GM12878 (cell line): ENCODE results near the gene ZBTB7B. TPM values are rescaled to one million over a fixed set of nuclear protein-coding genes. Genes with fewer than 3 reads are reported as not detected.

Experiments used
- ATAC-seq: fragments of 200-7000 bp; cut with Tn5 transposase; 3 replicates; pipeline ENCODE4 v1.9.1; 2020; ENCODE audit warnings: mild to moderate bottlenecking, moderate library complexity
- BruUV-seq: library from RNA; stranded (reverse); fragments of 400-500 nt; replicated peaks from 2 replicates; lab custom pipeline; 2021; lab: Mats Ljungman, UMichigan
- CTCF ChIA-PET: fragments of 300-600 bp; sonication (Branson Sonifier 250); formaldehyde crosslinking; extraction: SDS; loops from one replicate; lab custom pipeline; 2021; ENCODE audit warnings: inconsistent platforms; lab: Yijun Ruan, JAX
- POLR2A ChIA-PET: fragments of 350-600 bp; formaldehyde crosslinking; extraction: SDS; loops from one replicate; lab custom pipeline; 2021; ENCODE audit warnings: inconsistent platforms; lab: Charles Lee
- RAD21 ChIA-PET: fragments of 300-600 bp; sonication (Branson Sonifier 250); formaldehyde crosslinking; loops from one replicate; lab custom pipeline; 2023; ENCODE audit warnings: antibody characterized with exemption; ENCODE audit not compliant: unreplicated experiment; lab: Charles Lee
- SMC1A ChIA-PET: fragments of 300-600 bp; sonication (Branson Sonifier 250); formaldehyde crosslinking; loops from one replicate; lab custom pipeline; 2023; ENCODE audit not compliant: unreplicated experiment, uncharacterized antibody; lab: Charles Lee
- DNase-seq: peaks from one replicate; pipeline ENCODE4 v3.0.0-alpha.2; 2011; ENCODE audit warnings: low read depth, low spot score
- FAIRE-seq: peaks from 3 replicates; lab custom pipeline; 2011; peaks lifted over from hg19 to GRCh38; lab: Jason Lieb, UNC
- H2AFZ ChIP-seq: 2 replicates; pipeline ENCODE4 v1.6.0; 2011; ENCODE audit warnings: low read depth, low read length, control low read depth; ENCODE audit not compliant: control insufficient read depth
- H3K27ac ChIP-seq: 2 replicates; pipeline ENCODE4 v1.5.1; 2011; ENCODE audit warnings: control low read depth; ENCODE audit not compliant: control insufficient read depth, insufficient read depth
- H3K27me3 ChIP-seq, 2 experiments: replicated peaks in 1 of 2; 2 replicates each; pipeline versions ENCODE4 v1.6.0 to v1.6.1; 2011; ENCODE audit warnings: low read length in 1 of 2; ENCODE audit not compliant: control insufficient read depth in 2 of 2, insufficient read depth in 2 of 2
- H3K36me3 ChIP-seq, 2 experiments: 2 replicates each; pipeline ENCODE4 v1.5.1; 2011; ENCODE audit warnings: low read length in 1 of 2; ENCODE audit not compliant: control insufficient read depth in 2 of 2, insufficient read depth in 2 of 2
- H3K4me1 ChIP-seq: 2 replicates; pipeline ENCODE4 v1.6.1; 2011; ENCODE audit warnings: mild to moderate bottlenecking, low read length, moderate library complexity, mixed read lengths; ENCODE audit not compliant: control insufficient read depth, insufficient read depth
- H3K4me2 ChIP-seq: 2 replicates; pipeline ENCODE4 v1.6.0; 2011; ENCODE audit warnings: control low read depth; ENCODE audit not compliant: control insufficient read depth, insufficient read depth
- H3K4me3 ChIP-seq: fragments of 200-600 bp; sonication (generic); 2 replicates; pipeline ENCODE4 v1.5.1; 2016
- H3K79me2 ChIP-seq: 2 replicates; pipeline ENCODE4 v1.6.0; 2011; ENCODE audit warnings: low read length; ENCODE audit not compliant: control insufficient read depth, insufficient read depth
- H3K9ac ChIP-seq: 2 replicates; pipeline ENCODE4 v1.8.0; 2011; ENCODE audit warnings: low read length, control low read depth, mixed read lengths; ENCODE audit not compliant: control insufficient read depth, insufficient read depth
- H3K9me3 ChIP-seq: replicated peaks from 3 replicates; pipeline ENCODE4 v1.5.1; 2011; ENCODE audit warnings: mild to moderate bottlenecking, low read length; ENCODE audit not compliant: control insufficient read depth, insufficient read depth
- H4K20me1 ChIP-seq: 2 replicates; pipeline ENCODE4 v1.6.0; 2011; ENCODE audit not compliant: control insufficient read depth, insufficient read depth
- BACH1 ChIP-seq: fragments of 450-650 bp; IDR thresholded peaks from 2 replicates; pipeline ENCODE4 v1.6.1; 2017; ENCODE audit warnings: mild to moderate bottlenecking, borderline replicate concordance
- BCL11A ChIP-seq: IDR thresholded peaks from 2 replicates; pipeline ENCODE4 v1.6.1; 2011; ENCODE audit warnings: low read depth, low read length
- CBX3 ChIP-seq: fragments of 200-600 bp; sonication (generic); IDR thresholded peaks from 2 replicates; pipeline ENCODE4 v1.6.1; 2016; ENCODE audit warnings: low read depth, borderline replicate concordance
- CHD1 ChIP-seq: IDR thresholded peaks from 2 replicates; pipeline ENCODE4 v1.6.1; 2012; ENCODE audit warnings: low read depth, low read length, improper control_type of control experiment
- CREM ChIP-seq: IDR thresholded peaks from 2 replicates; pipeline ENCODE4 v1.6.1; 2014; ENCODE audit warnings: antibody characterized with exemption, low read depth
- GATAD2B ChIP-seq: fragments of 450-650 bp; conservative IDR thresholded peaks from 2 replicates; pipeline ENCODE4 v1.6.1; 2017; ENCODE audit warnings: low read depth, mild to moderate bottlenecking, moderate library complexity
- HDGF ChIP-seq: fragments of 450-650 bp; IDR thresholded peaks from 2 replicates; pipeline ENCODE4 v1.6.1; 2016; ENCODE audit warnings: antibody characterized with exemption
- MYB ChIP-seq: fragments of 150-350 bp; IDR thresholded peaks from 2 replicates; pipeline ENCODE4 v1.6.1; 2014; ENCODE audit warnings: mild to moderate bottlenecking, low read depth, low read length, borderline replicate concordance
- NBN ChIP-seq: fragments of 450-650 bp; IDR thresholded peaks from 2 replicates; pipeline ENCODE4 v1.6.1; 2016
- NFYB ChIP-seq: IDR thresholded peaks from 2 replicates; pipeline ENCODE4 v1.6.1; 2011; ENCODE audit warnings: low read depth, mild to moderate bottlenecking, low read length, improper control_type of control experiment, moderate library complexity; ENCODE audit not compliant: insufficient read depth
- RAD21 ChIP-seq: IDR thresholded peaks from 2 replicates; pipeline ENCODE4 v1.6.1; 2011; ENCODE audit warnings: mild to moderate bottlenecking, low read depth, low read length, moderate library complexity; ENCODE audit not compliant: insufficient read depth
- RAD51 ChIP-seq: fragments of 450-650 bp; IDR thresholded peaks from 2 replicates; pipeline ENCODE4 v1.6.1; 2016; ENCODE audit warnings: moderate library complexity, mild to moderate bottlenecking, inconsistent platforms
- RELA ChIP-seq: fragments of 450-650 bp; IDR thresholded peaks from 2 replicates; pipeline ENCODE4 v1.8.0; 2014; ENCODE audit warnings: borderline replicate concordance; ENCODE audit not compliant: partially characterized antibody
- SIN3A ChIP-seq: IDR thresholded peaks from 2 replicates; pipeline ENCODE4 v1.6.1; 2012; ENCODE audit warnings: low read depth, low read length, improper control_type of control experiment
- SP1 ChIP-seq: IDR thresholded peaks from one replicate; pipeline ENCODE4 v1.6.1; 2011; ENCODE audit warnings: low read depth, low read length
- TARDBP ChIP-seq: IDR thresholded peaks from 2 replicates; pipeline ENCODE4 v1.6.1; 2016; ENCODE audit warnings: borderline replicate concordance
- TCF7 ChIP-seq: IDR thresholded peaks from 2 replicates; pipeline ENCODE4 v1.6.1; 2014; ENCODE audit warnings: antibody characterized with exemption, borderline replicate concordance
- WRNIP1 ChIP-seq: IDR thresholded peaks from 2 replicates; pipeline ENCODE4 v1.6.1; 2011; ENCODE audit warnings: low read depth, low read length, improper control_type of control experiment, borderline replicate concordance
- ZSCAN29 ChIP-seq: fragments of 450-650 bp; IDR thresholded peaks from 2 replicates; pipeline ENCODE4 v1.6.1; 2017; ENCODE audit warnings: mild to moderate bottlenecking, moderate library complexity
- WGBS: methylation state at CpG from one replicate; pipeline ENCODE4 v1.1.6; 2016; ENCODE audit warnings: low lambda C conversion rate; ENCODE audit not compliant: insufficient replicate concordance, insufficient coverage; ENCODE audit errors: missing lambda C conversion rate; 5-methylcytosine and 5-hydroxymethylcytosine counted together
- in situ Hi-C: fragments of 300-500 bp; cut with MboI; formaldehyde crosslinking; loops from 9 replicates; pipeline ENCODE4 v1.14.3; 2018; ENCODE audit warnings: mixed read lengths
- intact Hi-C: fragments of 100-400 bp; cut with micrococcal nuclease; formaldehyde crosslinking; loops from one replicate; pipeline ENCODE4 v1.14.2; 2022; ENCODE audit not compliant: unreplicated experiment
- polyA plus RNA-seq, 11 experiments: library from polyadenylated mRNA; depleted of rRNA in 4 of 11; unstranded in 6 of 11; stranded (reverse) in 5 of 11; fragments of >200 nt; fragmentation: Nextera tagmentation in 4 of 11; fragmentation: Illumina TruSeq in 1 of 11; extraction: Ambion mirVana in 4 of 11; extraction: Trizol in 1 of 11; gene quantifications; 1 replicate in 1 of 11; 2 replicates in 10 of 11; pipeline versions ENCODE4 v1.2.1 to v1.2.3, GENCODE V29; 2011 to 2016; ENCODE audit warnings: inconsistent platforms in 2 of 11, missing spikeins in 2 of 11, low read depth in 1 of 11
- total RNA-seq, 4 experiments: library from RNA; depleted of rRNA in 3 of 4; stranded (reverse); fragments of >200 nt in 3 of 4; fragmentation: Illumina TruSeq in 1 of 4; extraction: Trizol in 1 of 4; gene quantifications; 2 replicates each; pipeline versions ENCODE4 v1.2.1 to v1.2.3, GENCODE V29; 2013 to 2021
- TF ChIP-seq, protein P1 (sequence below): IDR thresholded peaks from 2 replicates; pipeline ENCODE4 v1.6.1; 2012; ENCODE audit warnings: low read depth, low read length, improper control_type of control experiment
- TF ChIP-seq, protein P2 (sequence below): fragments of 150-350 bp; IDR thresholded peaks from 2 replicates; pipeline ENCODE4 v1.6.1; 2014; ENCODE audit warnings: mild to moderate bottlenecking, low read depth, low read length

The ZBTB7B gene
- total and polyA plus RNA-seq, 10 of the 15 experiments (the other 5 are each of a cell fraction or from before 2014, with no cell fraction given) = 0.11 to 44.9 (median 11.3) TPM

DNA sequence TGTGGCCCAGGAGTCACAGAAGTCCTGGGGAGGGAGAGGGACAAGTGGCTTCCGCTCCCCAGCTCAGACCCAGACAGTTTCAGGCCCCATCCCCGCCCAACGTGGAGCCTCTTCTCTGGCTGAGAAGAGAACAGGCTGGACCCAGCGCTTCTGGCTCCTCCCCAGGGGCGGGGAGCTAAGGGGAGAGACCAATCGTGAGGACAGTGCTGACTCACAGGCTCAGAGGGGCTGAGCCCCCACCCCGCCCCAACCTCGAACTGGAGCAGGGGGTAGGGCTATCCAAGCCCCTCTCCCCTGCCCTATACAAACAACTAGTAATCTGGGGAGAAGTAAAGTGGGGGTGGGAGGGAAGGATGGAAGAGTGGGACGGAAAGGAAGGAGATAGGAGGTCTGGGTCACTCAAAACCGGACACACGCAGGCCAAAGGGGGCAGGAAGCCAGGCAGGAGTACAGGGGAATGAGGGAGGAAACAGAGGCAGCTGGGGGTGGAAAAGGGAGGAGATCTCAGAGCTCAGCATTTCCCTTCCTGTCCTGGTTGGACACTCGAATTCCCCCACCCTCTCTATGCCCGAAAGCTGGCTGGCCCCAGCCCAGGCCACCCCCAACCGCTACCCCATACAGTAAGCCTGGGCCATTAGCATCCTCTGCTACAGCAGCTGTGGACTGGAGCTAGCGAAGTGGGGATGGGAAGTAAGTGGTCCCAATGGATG, 31.8 kb upstream of the ZBTB7B start, which contains the start of gene SHC1:
Gene SHC1, minus strand, starts transcription at position 117 of the 710 bp plus-strand sequence. CDS start 221 bp downstream, outside the sequence.
- CTCF ChIA-PET = interaction anchor here (0.6 to 20.6 kb wide), 14 partner anchors 9 to 202 kb away, joined by 3 to 226 read pairs (median 4); partner anchors contain the start of genes ADAM15, KRTCAP2, LENEP and PBXIP1
- H3K4me1 ChIP-seq = peaks cover 22% of the 10 kb centered on the region
- FAIRE-seq = no peak
- no peaks in the 10 kb centered on the region for H4K20me1 ChIP-seq
- DNase-seq = no peak
- POLR2A ChIA-PET = interaction anchor here (0.6 to 9.8 kb wide), 17 partner anchors 9 to 342 kb away, joined by 3 to 140 read pairs (median 5); partner anchors contain the start of genes CLK2, FLAD1, PBXIP1 and PMVK
- peak within 1 kb of the TSS; percentile 38 for H2AFZ ChIP-seq
- in situ Hi-C loops = no loop called here
- WGBS = 35% methylated on average over 14 of the region's 15 CpGs
- H3K27ac ChIP-seq = peak within 1 kb of the TSS; percentile 65
- peaks cover 4 to 12% of the 10 kb centered on the region in 2 experiments; a peak in 3 of 4 replicates for H3K36me3 ChIP-seq
- H3K79me2 ChIP-seq = peaks cover 51% of the 10 kb centered on the region
- ATAC-seq = peak; percentile 67
- RAD21 ChIA-PET = interaction anchor here (0.9 to 2.8 kb wide), 14 partner anchors 10 to 114 kb away, joined by 3 to 20 read pairs (median 4); partner anchors contain the start of genes FLAD1, PBXIP1, PMVK and PYGO2
- intact Hi-C loops = loop anchor here (5.0 kb wide), 1 partner anchor 92 kb away; the partner anchor contains the start of gene EFNA4
- no TSS peak for BruUV-seq
- no peaks in the 10 kb centered on the region for H3K9me3 ChIP-seq
- SMC1A ChIA-PET = interaction anchor here (0.9 to 3.2 kb wide), 9 partner anchors 8 to 411 kb away, joined by 3 to 21 read pairs (median 5); partner anchors contain the start of genes FLAD1, PBXIP1 and PYGO2
- H3K9ac ChIP-seq = peak within 1 kb of the TSS; percentile 52
- H3K4me3 ChIP-seq = peak within 1 kb of the TSS; percentile 63
- H3K4me2 ChIP-seq = peak within 1 kb of the TSS; percentile 74
- H3K27me3 ChIP-seq = no peaks in the 10 kb centered on the region
- TF ChIP-seq RELA (no peak), BCL11A (no peak), MYB (no peak), WRNIP1 (no peak), BACH1 (0 out of 2 replicates have a peak, but pooled peaks have one; percentile 21), ZSCAN29 (no peak), NFYB (peak; percentile 40; the same call in 1 of the 2 replicates), GATAD2B (no peak), TCF7 (no peak), CHD1 (no peak), SP1 (no peak), CREM (no peak), CBX3 (no peak), RAD21 (no peak), SIN3A (no peak), TARDBP (no peak), NBN (peak; percentile 40; the same call in 1 of the 2 replicates), RAD51 (no peak), HDGF (peak; percentile 62)
- TF ChIP-seq, protein P1, sequence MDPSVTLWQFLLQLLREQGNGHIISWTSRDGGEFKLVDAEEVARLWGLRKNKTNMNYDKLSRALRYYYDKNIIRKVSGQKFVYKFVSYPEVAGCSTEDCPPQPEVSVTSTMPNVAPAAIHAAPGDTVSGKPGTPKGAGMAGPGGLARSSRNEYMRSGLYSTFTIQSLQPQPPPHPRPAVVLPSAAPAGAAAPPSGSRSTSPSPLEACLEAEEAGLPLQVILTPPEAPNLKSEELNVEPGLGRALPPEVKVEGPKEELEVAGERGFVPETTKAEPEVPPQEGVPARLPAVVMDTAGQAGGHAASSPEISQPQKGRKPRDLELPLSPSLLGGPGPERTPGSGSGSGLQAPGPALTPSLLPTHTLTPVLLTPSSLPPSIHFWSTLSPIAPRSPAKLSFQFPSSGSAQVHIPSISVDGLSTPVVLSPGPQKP = no peak
- TF ChIP-seq, protein P2, sequence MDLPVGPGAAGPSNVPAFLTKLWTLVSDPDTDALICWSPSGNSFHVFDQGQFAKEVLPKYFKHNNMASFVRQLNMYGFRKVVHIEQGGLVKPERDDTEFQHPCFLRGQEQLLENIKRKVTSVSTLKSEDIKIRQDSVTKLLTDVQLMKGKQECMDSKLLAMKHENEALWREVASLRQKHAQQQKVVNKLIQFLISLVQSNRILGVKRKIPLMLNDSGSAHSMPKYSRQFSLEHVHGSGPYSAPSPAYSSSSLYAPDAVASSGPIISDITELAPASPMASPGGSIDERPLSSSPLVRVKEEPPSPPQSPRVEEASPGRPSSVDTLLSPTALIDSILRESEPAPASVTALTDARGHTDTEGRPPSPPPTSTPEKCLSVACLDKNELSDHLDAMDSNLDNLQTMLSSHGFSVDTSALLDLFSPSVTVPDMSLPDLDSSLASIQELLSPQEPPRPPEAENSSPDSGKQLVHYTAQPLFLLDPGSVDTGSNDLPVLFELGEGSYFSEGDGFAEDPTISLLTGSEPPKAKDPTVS = no peak
